GM12864 (cell line): ENCODE measurements around the gene MYOC.

Experiments
- DNase-seq: peaks from one replicate; pipeline ENCODE4 v3.0.0-alpha.2; 2011; ENCODE audit warnings: low read depth
- H3K4me3 ChIP-seq: 2 replicates; pipeline ENCODE4 v1.5.1; 2011; ENCODE audit warnings: mild to moderate bottlenecking, low read depth, low read length, control low read depth
- CTCF ChIP-seq: IDR thresholded peaks from 2 replicates; pipeline ENCODE4 v1.5.1; 2011; ENCODE audit warnings: low read depth, mild to moderate bottlenecking, moderate library complexity, low read length, control low read depth, inconsistent platforms; ENCODE audit errors: missing control alignments

The MYOC gene

GRCh38 chr1:171585715-171586114, 66.8 kb downstream of the MYOC start:
- no peak for DNase-seq
- no peak overlapping the region for H3K4me3 ChIP-seq
- TF ChIP-seq CTCF: no peak
